Left colon (tissue), 2 donors: ENCODE results near the gene OR2B2. TPM values are rescaled to one million over a fixed set of nuclear protein-coding genes. Genes with fewer than 3 reads are reported as not detected.

Experiments
- ATAC-seq: fragments of 200-7000 bp; cut with Tn5 transposase; one replicate; pipeline ENCODE4 v1.9.1; 2020; ENCODE audit warnings: mild to moderate bottlenecking, moderate library complexity
- DNase-seq, 2 donors: peaks; one replicate each; pipeline ENCODE4 v3.0.0-alpha.2; 2020
- intact Hi-C, 2 donors: fragments of 100-400 bp; cut with DNase I in 1 of 2; cut with micrococcal nuclease in 1 of 2; formaldehyde crosslinking; loops; one replicate each; pipeline versions ENCODE4 v1.11.2 to v1.14.0; 2022; cut with DNase I, micrococcal nuclease
- total RNA-seq, 2 donors: library from RNA; stranded (reverse); fragmentation: NEBNext Ultra II Directional; extraction: Animal tissue kit (Norgen Biotek cat#: 25700); gene quantifications; one replicate each; pipeline ENCODE4 v1.2.1, GENCODE V29; 2021
- donor health status: DM: no; HTN: no; CAD: no.
- donor health status: DM: yes; HTN: yes; CAD: no.

OR2B2 gene
- total RNA-seq, 2 donors from 2014 or later = not detected

- peak; percentile 42 for ATAC-seq
- DNase-seq = peak; percentile 54 to 55
- intact Hi-C loops = loop anchor here in 1 of 2 donors (10.0 kb wide), 2 partner anchors 420 to 710 kb away; partner anchors contain the start of gene ZNF184
Observed at GRCh38 chr6:27894839-27895762, 17.1 kb downstream of the OR2B2 start.

- ATAC-seq (peak; percentile 63), DNase-seq (peak; percentile 87 to 92)
- intact Hi-C loops = loop anchor here in 1 of 2 donors (10.0 kb wide), 2 partner anchors 419 to 709 kb away; partner anchors contain the start of gene ZNF184
Observed at GRCh38 chr6:27893836-27894807, 18.1 kb downstream of the OR2B2 start.

- ATAC-seq (peak; percentile 70), DNase-seq (peak; percentile 91 to 92)
- intact Hi-C loops = loop anchor here in 1 of 2 donors (10.0 kb wide), 2 partner anchors 418 to 708 kb away; partner anchors contain the start of gene ZNF184
Observed at GRCh38 chr6:27893059-27893835, 18.9 kb downstream of the OR2B2 start.

- intact Hi-C loops = loop anchor here in 1 of 2 donors (10.0 kb wide), 2 partner anchors 418 to 708 kb away; partner anchors contain the start of gene ZNF184
- no peak for DNase-seq
- ATAC-seq = no peak
Observed at GRCh38 chr6:27892649-27893058, 19.5 kb downstream of the OR2B2 start.

- intact Hi-C loops = loop anchor here in 1 of 2 donors (10.0 kb wide), 2 partner anchors 417 to 707 kb away; partner anchors contain the start of gene ZNF184
- no peak for DNase-seq
- no peak for ATAC-seq
Observed at GRCh38 chr6:27891320-27891875, 20.8 kb downstream of the OR2B2 start.

- ATAC-seq = peak; percentile 60
- intact Hi-C loops = loop anchor here in 1 of 2 donors (10.0 kb wide), 2 partner anchors 416 to 706 kb away; partner anchors contain the start of gene ZNF184
- peak; percentile 76 to 77 for DNase-seq
Observed at GRCh38 chr6:27890445-27891319, 21.5 kb downstream of the OR2B2 start.

- intact Hi-C loops = loop anchor here in 1 of 2 donors (10.0 kb wide), 2 partner anchors 415 to 705 kb away; partner anchors contain the start of gene ZNF184
- no peak for DNase-seq
- ATAC-seq = no peak
Observed at GRCh38 chr6:27889628-27890444, 22.4 kb downstream of the OR2B2 start.

GRCh38 chr6:27889275-27889627 is 22.9 kb downstream of the OR2B2 start:
- no peak for ATAC-seq
- intact Hi-C loops = no loop called here
- DNase-seq = no peak

GRCh38 chr6:27888566-27888965 is 23.6 kb downstream of the OR2B2 start:
- DNase-seq (no peak), ATAC-seq (no peak)
- intact Hi-C loops = no loop called here

GRCh38 chr6:27886073-27886472 is 26.1 kb downstream of the OR2B2 start:
- DNase-seq = no peak
- no peak for ATAC-seq
- intact Hi-C loops = no loop called here

GRCh38 chr6:27883136-27883535 is 29.1 kb downstream of the OR2B2 start:
- intact Hi-C loops = no loop called here
- ATAC-seq = no peak
- DNase-seq = no peak

- intact Hi-C loops = no loop called here
- no peak for ATAC-seq
- DNase-seq = no peak
Observed at GRCh38 chr6:27882624-27883023, 29.6 kb downstream of the OR2B2 start.

- DNase-seq (no peak), ATAC-seq (no peak)
- intact Hi-C loops = no loop called here
Observed at GRCh38 chr6:27879837-27880236, 32.4 kb downstream of the OR2B2 start.

GRCh38 chr6:27874016-27874415 is 38.2 kb downstream of the OR2B2 start:
- intact Hi-C loops = no loop called here
- no peak for DNase-seq
- no peak for ATAC-seq

- DNase-seq = peak; percentile 71 to 77
- peak; percentile 67 for ATAC-seq
- intact Hi-C loops = no loop called here
Observed at GRCh38 chr6:27873021-27873940, 38.9 kb downstream of the OR2B2 start.
